NCI-H2081 treated with DMSO at 0.1 percent for 48 hours (cell line): ENCODE data around the gene KIF21B.

ENCODE experiments used
- DNase-seq: peaks from one replicate; lab custom pipeline; 2025; lab: John Stamatoyannopoulos, UW

KIF21B gene

DNA sequence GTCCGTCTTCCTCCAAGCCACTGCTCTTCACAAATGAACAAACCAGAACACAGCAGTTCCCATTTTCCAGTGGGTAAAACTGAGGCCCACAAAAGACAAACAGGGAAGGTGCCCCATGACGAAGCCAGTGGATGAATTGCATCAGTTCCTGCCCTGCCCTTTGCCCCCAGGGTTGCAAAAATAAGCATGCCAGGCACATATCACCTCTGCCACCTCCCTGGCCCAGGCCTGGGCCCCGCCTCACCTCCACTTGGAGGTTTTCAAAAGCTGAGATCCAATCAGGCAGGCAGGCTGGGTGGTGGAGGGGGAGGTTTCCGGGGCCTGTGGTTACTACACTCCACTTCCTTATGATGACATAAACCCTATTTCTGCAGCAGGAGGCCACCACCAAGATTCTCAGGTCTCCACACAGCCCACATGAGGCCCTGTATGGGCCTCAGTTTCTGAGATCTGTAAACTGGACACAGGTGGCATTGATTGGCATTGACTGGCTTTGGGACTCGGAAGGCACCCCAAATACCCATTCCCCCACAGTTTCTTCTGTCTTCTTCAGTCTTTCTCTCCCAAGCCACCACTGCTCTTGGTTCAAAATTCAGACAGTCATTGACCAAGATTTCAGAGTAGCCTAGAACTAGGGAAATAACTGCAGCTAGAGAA lies 4.1 kb downstream of the KIF21B start:
- no peak for DNase-seq

- DNase-seq, result no peak
Observed at GRCh38 chr1:201017828-201018163, 5.7 kb downstream of the KIF21B start.

- no peak for DNase-seq
Observed at GRCh38 chr1:201016943-201017827, 6.3 kb downstream of the KIF21B start.

DNA sequence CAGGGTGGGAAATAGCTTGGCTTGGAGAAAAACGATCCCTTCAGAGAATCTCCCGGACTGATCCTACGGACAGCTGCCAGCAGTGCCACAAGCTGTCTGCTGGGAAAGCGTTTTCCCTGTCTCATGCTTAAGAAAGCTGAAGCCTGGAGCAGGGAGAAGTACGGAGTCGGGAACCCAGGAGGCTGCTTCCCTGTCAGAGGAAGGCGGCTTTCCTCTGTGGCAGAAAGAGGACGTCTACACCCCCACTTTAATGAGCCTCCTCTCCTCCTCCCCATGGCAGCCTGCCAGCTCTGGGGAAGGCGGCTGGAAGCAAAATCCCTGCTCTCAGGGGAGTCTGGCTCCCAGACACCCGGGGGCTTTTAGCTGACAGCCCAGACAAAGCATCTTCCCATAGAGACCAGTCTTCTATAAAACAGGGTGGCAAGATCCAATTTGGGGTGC lies 7.3 kb downstream of the KIF21B start:
- peak; percentile 50 for DNase-seq

- no peak for DNase-seq
Observed at GRCh38 chr1:201015551-201016091, 7.9 kb downstream of the KIF21B start.

- DNase-seq, result no peak
Observed at GRCh38 chr1:201014816-201015200, 8.7 kb downstream of the KIF21B start.

DNA sequence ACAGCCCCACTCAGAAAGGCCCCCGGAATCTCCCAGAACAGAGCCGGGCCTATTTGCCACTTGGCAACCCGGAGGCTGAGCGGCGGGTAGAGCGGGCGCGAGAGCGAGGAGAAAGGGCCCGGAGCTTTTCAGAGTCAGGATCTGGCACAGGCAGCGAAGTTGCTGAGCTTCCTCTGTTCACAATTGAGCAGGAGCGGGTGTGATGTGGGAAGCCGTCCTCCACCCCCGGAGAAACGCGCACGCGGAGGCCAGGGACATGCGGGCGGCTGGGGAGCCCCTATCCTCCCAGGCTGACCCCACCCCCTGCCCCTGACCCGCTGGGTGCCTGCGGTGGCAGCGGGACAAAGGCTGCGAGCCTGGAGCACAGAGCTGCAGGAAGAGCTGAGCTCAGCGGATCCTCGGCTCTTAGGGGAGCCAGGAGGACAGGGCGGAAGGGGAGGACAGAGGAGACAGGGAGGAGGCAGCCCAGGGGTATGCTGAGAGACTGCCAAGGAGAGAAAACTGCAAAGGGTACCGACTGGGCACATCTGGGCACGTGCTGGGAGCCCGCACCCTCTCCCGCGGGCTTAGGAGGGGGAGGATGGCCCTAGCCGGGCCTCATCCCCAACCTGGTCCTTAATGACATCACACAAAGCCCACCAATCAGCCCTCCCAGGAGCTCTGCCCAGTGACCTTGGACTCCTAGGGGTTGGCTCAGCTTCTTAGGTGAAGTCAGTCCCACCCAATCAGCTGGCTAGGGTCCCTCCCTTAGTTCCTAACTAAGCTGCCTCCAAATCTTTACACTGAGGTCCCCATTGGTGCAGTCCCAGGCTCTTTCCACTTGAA lies 9.3 kb downstream of the KIF21B start:
- DNase-seq, result no peak

DNA sequence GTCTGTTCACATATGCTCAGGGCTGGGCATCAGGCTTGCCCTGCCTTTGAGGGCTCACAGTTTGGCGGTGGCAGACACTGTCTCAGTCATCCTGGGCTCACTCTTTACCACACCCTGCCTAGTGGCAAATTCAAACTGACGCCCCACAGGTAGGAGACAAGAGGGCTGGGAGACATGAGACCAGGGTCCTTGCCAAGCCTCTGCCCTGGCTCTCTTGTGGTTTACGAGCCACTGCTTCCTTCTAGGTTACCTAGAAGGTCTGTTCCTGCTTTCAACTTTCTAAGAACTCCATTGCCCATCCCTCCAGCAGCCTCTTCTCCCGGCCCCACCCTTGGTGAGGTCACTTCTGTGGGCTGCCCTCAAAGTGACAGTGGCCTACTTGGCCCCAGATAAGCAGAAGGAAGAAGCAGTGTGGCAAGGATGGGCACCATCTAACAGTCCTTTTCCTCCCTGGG lies 10.5 kb downstream of the KIF21B start:
- no peak for DNase-seq

DNA sequence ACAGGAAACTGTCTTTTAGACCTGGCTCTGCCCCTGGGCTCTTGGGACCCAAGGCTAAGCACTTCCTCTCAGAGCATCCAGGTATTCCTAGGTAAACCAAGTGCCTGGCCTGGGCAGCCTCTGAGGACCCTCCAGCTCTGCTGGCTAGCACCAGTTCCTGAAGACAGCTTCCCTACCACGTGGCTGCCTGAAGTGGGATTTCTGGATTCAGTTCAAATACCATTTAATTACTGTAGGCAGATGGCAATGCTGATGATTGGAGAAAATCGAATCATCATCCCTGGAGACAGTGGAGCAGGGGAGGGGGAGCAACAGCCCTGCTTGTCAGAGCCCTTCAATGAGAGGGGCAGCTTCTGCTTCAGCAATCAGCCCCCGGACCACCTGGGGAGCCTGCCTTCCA lies 11.9 kb downstream of the KIF21B start:
- DNase-seq, result no peak

- DNase-seq, result no peak
Observed at GRCh38 chr1:201009962-201010645, 13.4 kb downstream of the KIF21B start.

DNA sequence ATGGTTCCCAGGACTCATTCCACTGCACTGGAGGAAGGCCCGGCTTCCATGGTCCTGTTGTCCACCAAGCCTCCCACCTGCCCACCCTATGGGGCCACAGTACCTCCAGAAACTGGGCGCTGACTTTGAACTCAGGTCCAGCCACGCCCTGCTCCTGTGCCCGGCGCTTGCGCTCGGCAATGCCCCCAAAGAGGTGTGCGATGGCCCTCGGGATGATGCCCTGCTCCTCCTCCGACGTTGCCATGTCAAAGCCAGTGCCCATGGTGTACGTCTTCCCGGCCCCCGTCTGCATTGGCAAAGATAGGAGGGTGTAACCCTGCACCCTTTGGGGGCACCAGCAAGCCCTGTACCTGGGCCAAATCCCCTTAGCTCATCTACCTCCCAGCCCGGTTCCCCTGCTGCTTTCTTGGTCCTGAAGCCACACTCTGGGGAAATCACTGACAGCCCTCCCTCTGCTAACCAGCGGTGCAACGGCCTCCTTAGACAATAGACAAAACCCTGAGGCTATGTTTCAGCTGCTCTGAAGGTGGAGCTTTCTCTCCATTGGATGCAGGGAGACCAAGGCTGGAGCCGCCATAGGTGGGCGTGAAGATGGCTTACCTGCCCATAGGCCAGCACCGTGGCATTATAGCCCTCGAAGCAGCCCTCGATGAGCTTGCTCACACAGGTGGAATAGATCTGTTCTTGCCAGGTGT lies 14.7 kb downstream of the KIF21B start:
- no peak for DNase-seq

- no peak for DNase-seq
Observed at GRCh38 chr1:201007481-201007880, 16.0 kb downstream of the KIF21B start.

DNA sequence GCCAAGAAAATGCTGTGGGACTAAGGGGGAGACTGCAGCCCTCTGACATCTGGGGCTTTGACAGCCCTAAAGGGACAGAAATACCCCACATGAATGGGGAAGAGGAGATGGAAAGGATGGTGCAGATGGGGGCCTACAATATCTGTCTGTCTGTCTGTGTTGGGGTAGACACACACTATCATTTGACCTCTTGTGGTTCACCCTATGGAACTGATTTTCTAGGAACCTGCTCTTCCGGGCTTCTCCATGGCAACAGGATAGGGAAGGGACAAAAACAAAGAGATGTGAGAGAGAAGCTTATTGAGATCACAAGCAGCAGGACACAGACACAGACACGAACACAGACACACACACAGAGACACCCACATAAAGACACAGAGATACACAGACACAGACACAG lies 17.1 kb downstream of the KIF21B start:
- no peak for DNase-seq

GRCh38 chr1:201004732-201005131 lies 18.8 kb downstream of the KIF21B start:
- DNase-seq, result no peak

GRCh38 chr1:201004154-201004553 lies 19.4 kb downstream of the KIF21B start:
- no peak for DNase-seq

DNA sequence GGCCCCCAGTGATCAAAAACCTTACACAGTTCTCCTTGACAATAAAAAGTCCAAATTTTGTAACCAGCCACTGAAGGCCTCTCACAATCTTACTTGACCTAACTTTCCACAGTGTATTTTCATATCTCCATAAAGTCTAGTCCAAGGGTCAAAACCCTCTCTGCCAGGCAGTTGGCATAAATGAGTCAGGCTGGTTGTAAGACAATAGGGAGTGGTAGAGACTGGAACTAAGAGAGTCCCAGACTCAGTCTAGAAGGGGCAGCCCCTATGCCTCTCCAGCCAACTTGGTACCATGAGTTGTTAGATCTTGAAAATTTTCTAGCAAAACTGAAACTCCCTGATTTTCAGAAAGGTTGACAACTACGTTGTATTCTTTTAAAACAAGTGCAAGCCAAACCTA lies 21.0 kb downstream of the KIF21B start:
- no peak for DNase-seq

DNA sequence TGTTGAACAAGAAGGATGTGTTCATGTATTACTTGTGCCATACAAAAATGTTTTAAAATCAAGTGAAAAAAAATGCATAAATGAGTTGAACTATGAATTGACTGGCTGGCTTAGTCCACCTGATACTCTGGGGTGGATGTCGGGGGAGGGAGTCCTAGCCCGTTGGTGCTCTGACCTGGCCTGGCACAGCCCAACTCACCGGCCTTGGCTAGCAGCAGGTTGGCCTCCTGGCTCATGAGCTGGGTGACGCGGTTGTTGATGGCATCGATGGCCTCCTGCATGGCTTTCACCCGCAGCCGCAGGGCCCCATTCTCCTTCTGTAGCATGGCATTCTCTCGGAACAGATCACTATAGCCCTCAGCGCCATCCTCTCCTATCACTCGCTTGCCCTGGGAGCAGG lies 21.6 kb downstream of the KIF21B start:
- DNase-seq, result no peak

DNA sequence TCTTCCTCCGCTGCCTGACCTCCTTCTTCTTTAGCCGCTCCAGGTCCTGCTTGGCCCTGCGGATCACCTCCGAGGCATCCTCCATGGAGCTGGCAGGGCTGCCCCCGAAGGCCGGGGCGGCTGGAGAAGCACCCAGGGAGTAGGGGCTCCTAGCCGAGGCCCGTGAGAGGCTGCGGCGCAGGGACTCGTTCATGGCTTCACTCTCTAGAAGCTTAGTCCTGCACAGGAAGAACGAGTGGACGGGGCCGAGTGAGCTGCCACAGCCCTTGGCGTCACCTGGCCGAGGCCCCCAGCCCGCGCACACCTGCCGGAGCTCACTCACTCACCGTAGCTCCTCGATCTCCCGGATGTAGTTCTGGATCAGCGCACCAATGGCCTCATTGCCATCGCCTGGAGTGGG lies 23.1 kb downstream of the KIF21B start:
- DNase-seq, result no peak

DNA sequence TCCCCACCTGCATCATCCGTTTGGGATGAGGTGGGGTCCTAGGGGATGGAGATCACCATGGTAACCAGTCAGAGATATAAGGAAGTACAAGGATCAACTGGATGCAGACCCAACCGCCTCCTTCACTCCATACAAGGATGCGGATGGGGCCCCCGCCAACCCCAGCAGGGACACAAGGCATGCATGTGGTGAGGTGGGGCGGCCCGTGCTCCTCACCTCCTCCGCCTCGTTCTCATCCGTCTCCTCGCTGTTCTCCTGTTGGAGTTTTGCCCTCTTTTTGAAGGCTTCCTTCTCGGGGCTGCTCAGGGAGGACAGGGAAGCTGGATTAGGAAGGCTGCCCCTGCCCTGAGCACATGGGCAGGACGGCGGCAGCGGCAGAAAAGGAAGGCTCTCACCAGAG lies 23.8 kb downstream of the KIF21B start:
- no peak for DNase-seq

GRCh38 chr1:200998323-200998722 lies 25.2 kb downstream of the KIF21B start:
- no peak for DNase-seq

DNA sequence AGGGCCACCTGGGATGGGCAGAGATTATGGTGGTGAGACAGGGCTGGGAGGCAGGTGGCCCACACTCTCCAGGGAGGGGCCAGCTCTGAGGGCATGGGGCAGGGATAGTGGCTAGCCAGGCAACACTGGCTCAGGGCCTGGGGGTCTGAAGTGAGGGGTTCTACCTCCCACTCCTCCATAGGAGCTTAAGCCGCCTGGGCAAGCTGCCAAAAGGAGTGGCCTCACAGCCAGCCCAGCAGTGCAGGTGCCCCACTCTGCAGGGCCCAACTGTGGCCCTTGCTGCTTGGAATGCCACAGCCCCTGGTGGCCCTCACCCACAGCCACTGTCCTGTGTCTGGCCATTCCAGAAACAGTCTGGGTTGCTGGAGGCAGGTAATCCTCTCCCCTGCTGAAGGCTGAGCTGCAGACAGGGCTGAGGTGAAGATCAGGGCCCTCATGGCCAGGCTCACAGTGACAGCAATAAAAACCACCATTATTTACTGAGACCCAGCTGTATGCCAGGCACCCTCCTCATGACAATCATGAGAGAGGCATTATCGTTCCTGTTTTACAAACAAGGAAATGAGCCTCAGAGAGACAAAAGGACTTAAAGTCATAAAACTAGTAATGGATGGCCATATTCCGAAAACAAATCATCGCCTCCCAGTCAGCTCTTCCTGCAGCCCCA lies 31.0 kb downstream of the KIF21B start:
- DNase-seq, result peak; percentile 40
